IMR-90 (cell line): ENCODE results near the gene HEPACAM. TPM values are rescaled to one million over a fixed set of nuclear protein-coding genes. Genes with fewer than 3 reads are reported as not detected.

ENCODE experiments used
- ATAC-seq: fragments of 200-7000 bp; cut with Tn5 transposase; 2 replicates; pipeline ENCODE4 v1.9.1; 2020; ENCODE audit warnings: low read depth, mild to moderate bottlenecking, moderate library complexity
- BruUV-seq: library from RNA; stranded (reverse); fragments of 400-500 nt; replicated peaks from 2 replicates; lab custom pipeline; 2021; lab: Mats Ljungman, UMichigan
- CTCF ChIA-PET: fragments of 300-600 bp; formaldehyde crosslinking; extraction: SDS; loops from one replicate; lab custom pipeline; 2021; ENCODE audit warnings: antibody characterized with exemption; lab: Yijun Ruan, JAX
- POLR2A ChIA-PET: fragments of 300-600 bp; sonication (Branson Sonifier 250); formaldehyde crosslinking; loops from one replicate; lab custom pipeline; 2022; ENCODE audit warnings: antibody characterized with exemption; ENCODE audit not compliant: unreplicated experiment; lab: Charles Lee
- DNase-seq: peaks from one replicate; pipeline ENCODE4 v3.0.0; 2013
- H2AFZ ChIP-seq: replicated peaks from 2 replicates; pipeline ENCODE3; 2013; ENCODE audit warnings: low read length, mild to moderate bottlenecking; ENCODE audit not compliant: poor library complexity
- H2AK5ac ChIP-seq: 2 replicates; pipeline ENCODE4 v1.6.1; 2013; ENCODE audit warnings: low read depth, low read length, inconsistent platforms
- H2AK9ac ChIP-seq: replicated peaks from 2 replicates; pipeline ENCODE3; 2013; ENCODE audit warnings: mild to moderate bottlenecking, low read depth, low read length, moderate library complexity; ENCODE audit not compliant: poor library complexity
- H2BK120ac ChIP-seq: 2 replicates; pipeline ENCODE4 v1.6.1; 2013; ENCODE audit warnings: low read depth, low read length, inconsistent platforms
- H2BK15ac ChIP-seq: 3 replicates; pipeline ENCODE4 v1.6.1; 2013; ENCODE audit warnings: low read depth, low read length, inconsistent platforms
- H2BK20ac ChIP-seq: 2 replicates; pipeline ENCODE4 v1.6.1; 2013; ENCODE audit warnings: low read depth, mild to moderate bottlenecking, inconsistent platforms, low read length, moderate library complexity
- H2BK5ac ChIP-seq: 2 replicates; pipeline ENCODE4 v1.6.1; 2013; ENCODE audit warnings: mild to moderate bottlenecking, low read depth, low read length, inconsistent platforms; ENCODE audit not compliant: poor library complexity, severe bottlenecking
- H3K14ac ChIP-seq: replicated peaks from 2 replicates; pipeline ENCODE4 v1.6.1; 2013; ENCODE audit warnings: low read depth, low read length, inconsistent platforms
- H3K18ac ChIP-seq: 2 replicates; pipeline ENCODE4 v1.6.1; 2013; ENCODE audit warnings: low read depth, low read length, control low read depth
- H3K23ac ChIP-seq: 2 replicates; pipeline ENCODE4 v1.6.1; 2013; ENCODE audit warnings: low read depth, low read length, inconsistent platforms
- H3K27ac ChIP-seq: 2 replicates; pipeline ENCODE4 v1.5.1; 2013; ENCODE audit warnings: mild to moderate bottlenecking, control low read depth, low read length; ENCODE audit not compliant: insufficient read depth
- H3K27me3 ChIP-seq: 2 replicates; pipeline ENCODE4 v1.6.1; 2013; ENCODE audit warnings: low read length; ENCODE audit not compliant: control insufficient read depth, insufficient read depth
- H3K36me3 ChIP-seq: 2 replicates; pipeline ENCODE4 v1.6.1; 2013; ENCODE audit warnings: low read length, mixed read lengths; ENCODE audit not compliant: control insufficient read depth, insufficient read depth
- H3K4ac ChIP-seq: 2 replicates; pipeline ENCODE4 v1.6.1; 2013; ENCODE audit warnings: low read depth, low read length, inconsistent platforms
- H3K4me1 ChIP-seq: 2 replicates; pipeline ENCODE4 v1.6.1; 2013; ENCODE audit warnings: low read length, mixed read lengths; ENCODE audit not compliant: control insufficient read depth, insufficient read depth
- H3K4me2 ChIP-seq: 2 replicates; pipeline ENCODE4 v1.6.1; 2013; ENCODE audit warnings: low read depth, mild to moderate bottlenecking, control low read depth, low read length, moderate library complexity
- H3K4me3 ChIP-seq: 2 replicates; pipeline ENCODE4 v1.5.1; 2013; ENCODE audit warnings: low read depth, mild to moderate bottlenecking, control low read depth, low read length, moderate library complexity; ENCODE audit not compliant: insufficient read depth
- H3K56ac ChIP-seq: 2 replicates; pipeline ENCODE4 v1.6.1; 2013; ENCODE audit warnings: low read length, inconsistent platforms; ENCODE audit not compliant: insufficient read depth; ENCODE audit errors: extremely low read depth
- H3K79me1 ChIP-seq, 2 experiments: 2 replicates each; pipeline ENCODE4 v1.6.1; 2013; ENCODE audit warnings: low read length in 2 of 2, inconsistent platforms in 1 of 2, low read depth in 1 of 2
- H3K9ac ChIP-seq: 2 replicates; pipeline ENCODE4 v1.6.1; 2013; ENCODE audit warnings: low read depth, low read length, control low read depth
- H3K9me1 ChIP-seq: 2 replicates; pipeline ENCODE4 v1.6.1; 2013; ENCODE audit warnings: low read length, inconsistent platforms; ENCODE audit not compliant: insufficient read depth
- H3K9me3 ChIP-seq: 2 replicates; pipeline ENCODE4 v1.6.1; 2013; ENCODE audit warnings: low read length; ENCODE audit not compliant: control insufficient read depth, insufficient read depth
- H4K20me1 ChIP-seq: 2 replicates; pipeline ENCODE4 v1.6.1; 2013; ENCODE audit warnings: low read length, inconsistent platforms; ENCODE audit not compliant: insufficient read depth
- H4K5ac ChIP-seq: 2 replicates; pipeline ENCODE4 v1.6.1; 2013; ENCODE audit warnings: mild to moderate bottlenecking, low read depth, low read length, control low read depth
- H4K8ac ChIP-seq, 2 experiments: 2 replicates each; pipeline ENCODE4 v1.6.1; 2013; ENCODE audit warnings: low read depth in 2 of 2, low read length in 2 of 2, control low read depth in 1 of 2, inconsistent platforms in 1 of 2
- H4K91ac ChIP-seq: 2 replicates; pipeline ENCODE4 v1.6.1; 2013; ENCODE audit warnings: low read depth, low read length, inconsistent platforms; ENCODE audit not compliant: insufficient read depth
- BHLHE40 ChIP-seq: fragments of 150-350 bp; IDR thresholded peaks from 2 replicates; pipeline ENCODE4 v1.6.1; 2016; ENCODE audit warnings: mild to moderate bottlenecking, low read depth, low read length
- CEBPB ChIP-seq: IDR thresholded peaks from 2 replicates; pipeline ENCODE4 v1.6.1; 2012; ENCODE audit warnings: low read depth, low read length, improper control_type of control experiment
- CHD1 ChIP-seq: IDR thresholded peaks from 2 replicates; pipeline ENCODE4 v1.6.1; 2012; ENCODE audit warnings: low read depth, low read length, improper control_type of control experiment
- CTCF ChIP-seq: conservative IDR thresholded peaks from 2 replicates; pipeline ENCODE4 v1.5.1; 2012; ENCODE audit warnings: mild to moderate bottlenecking, low read depth, low read length, improper control_type of control experiment
- FOS ChIP-seq: fragments of 150-350 bp; IDR thresholded peaks from 2 replicates; pipeline ENCODE4 v1.6.1; 2016; ENCODE audit warnings: low read depth, low read length
- MAFK ChIP-seq: IDR thresholded peaks from 2 replicates; pipeline ENCODE4 v1.6.1; 2012; ENCODE audit warnings: low read depth, low read length, improper control_type of control experiment
- MAZ ChIP-seq: IDR thresholded peaks from 2 replicates; pipeline ENCODE4 v1.6.1; 2012; ENCODE audit warnings: low read depth, mild to moderate bottlenecking, low read length, improper control_type of control experiment, moderate library complexity, borderline replicate concordance
- MXI1 ChIP-seq: IDR thresholded peaks from 2 replicates; pipeline ENCODE4 v1.6.1; 2012; ENCODE audit warnings: low read depth, mild to moderate bottlenecking, low read length, moderate library complexity, borderline replicate concordance
- NFE2L2 ChIP-seq: fragments of 150-350 bp; IDR thresholded peaks from 2 replicates; pipeline ENCODE4 v1.6.1; 2016; ENCODE audit warnings: low read depth, mild to moderate bottlenecking, low read length
- POLR2A ChIP-seq: IDR thresholded peaks from 2 replicates; pipeline ENCODE4 v1.6.1; 2012; ENCODE audit warnings: mild to moderate bottlenecking, low read depth, low read length
- RAD21 ChIP-seq: IDR thresholded peaks from 2 replicates; pipeline ENCODE4 v1.6.1; 2012; ENCODE audit warnings: low read length, improper control_type of control experiment
- RCOR1 ChIP-seq: IDR thresholded peaks from 2 replicates; pipeline ENCODE4 v1.6.1; 2012; ENCODE audit warnings: mild to moderate bottlenecking, low read length, improper control_type of control experiment; ENCODE audit not compliant: insufficient replicate concordance
- RFX5 ChIP-seq: IDR thresholded peaks from 2 replicates; pipeline ENCODE4 v1.8.0; 2012; ENCODE audit warnings: low read depth, mild to moderate bottlenecking, low read length, moderate library complexity
- SMC3 ChIP-seq: fragments of 150-350 bp; IDR thresholded peaks from 2 replicates; pipeline ENCODE4 v1.6.1; 2016; ENCODE audit warnings: low read depth, mild to moderate bottlenecking, antibody characterized with exemption, low read length, moderate library complexity
- WGBS, 2 experiments: methylation state at CpG; one replicate each; pipeline versions ENCODE4 v1.1.5 to v1.1.7; 2013; ENCODE audit warnings: missing lambda C conversion rate in 2 of 2; ENCODE audit not compliant: insufficient read length in 1 of 2; ENCODE audit errors: extremely low coverage in 2 of 2; 5-methylcytosine and 5-hydroxymethylcytosine counted together
- dilution Hi-C: fragments of 300-500 bp; cut with HindIII; formaldehyde crosslinking; loops from one replicate; pipeline ENCODE4 v1.14.3; 2018; ENCODE audit warnings: low sequenced_read_pairs; ENCODE audit not compliant: unreplicated experiment
- in situ Hi-C: fragments of 300-500 bp; cut with MboI; formaldehyde crosslinking; loops from 3 replicates; pipeline ENCODE4 v1.14.3; 2019; ENCODE audit warnings: low sequenced_read_pairs, inconsistent platforms, mixed read lengths
- intact Hi-C: fragments of 100-400 bp; cut with micrococcal nuclease; formaldehyde crosslinking; loops from 2 replicates; pipeline ENCODE4 v1.10.0; 2022
- polyA plus RNA-seq, 3 experiments: library from polyadenylated mRNA; depleted of rRNA; stranded (reverse); fragments of >200 nt; gene quantifications; 2 replicates each; pipeline ENCODE4 v1.2.3, GENCODE V29; 2012; ENCODE audit warnings: low replicate concordance in 1 of 3
- total RNA-seq: library from RNA; depleted of rRNA; stranded (reverse); fragments of >200 nt; gene quantifications from 2 replicates; pipeline ENCODE4 v1.2.3, GENCODE V29; 2012
- TF ChIP-seq, protein P1 (sequence below): fragments of 150-350 bp; IDR thresholded peaks from 2 replicates; pipeline ENCODE4 v1.6.1; 2016; ENCODE audit warnings: low read depth, mild to moderate bottlenecking, low read length, moderate library complexity, borderline replicate concordance
- TF ChIP-seq, protein P2 (sequence below): fragments of 150-350 bp; IDR thresholded peaks from 2 replicates; pipeline ENCODE4 v1.6.1; 2017; ENCODE audit warnings: mild to moderate bottlenecking, antibody characterized with exemption, low read length, low read depth

HEPACAM gene
- total and polyA plus RNA-seq, 2 of the 4 experiments (the other 2 are of a cell fraction): 0.09 to 0.18 TPM

DNA sequence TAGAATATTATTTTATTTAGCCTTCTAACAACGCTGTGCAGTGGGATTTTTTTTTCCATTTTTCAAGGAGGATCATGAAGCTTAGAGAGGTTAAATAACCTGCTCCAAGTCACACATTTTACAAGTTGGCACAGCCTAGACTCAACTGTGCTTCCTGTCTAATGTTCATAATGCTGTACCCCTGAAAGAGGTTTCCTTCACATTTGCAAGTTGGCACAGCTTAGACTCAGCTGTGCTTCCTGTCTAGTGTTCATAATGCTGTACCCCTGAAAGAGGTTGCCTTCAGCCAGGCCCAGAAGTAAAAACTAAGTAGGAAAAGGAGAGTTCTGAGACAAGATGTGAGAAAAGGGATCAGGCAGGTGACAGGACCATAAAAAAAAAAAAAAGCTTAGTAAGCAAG lies 7.9 kb upstream of the HEPACAM start:
- Histone ChIP-seq H4K8ac (no peak overlapping the region), H2BK20ac (no peak overlapping the region), H3K4ac (no peak overlapping the region), H3K9me1 (no peaks in the 10 kb centered on the region), H3K9me3 (no peaks in the 10 kb centered on the region), H3K18ac (no peak overlapping the region), H2BK15ac (no peak overlapping the region), H2AK5ac (no peak overlapping the region), H3K23ac (no peak overlapping the region), H4K5ac (no peak overlapping the region), H3K27ac (no peak overlapping the region), H3K56ac (no peak overlapping the region), H2BK5ac (no peak overlapping the region), H3K4me3 (no peak overlapping the region), H3K14ac (no peak overlapping the region), H2AK9ac (no peak overlapping the region), H3K4me2 (no peak overlapping the region), H3K27me3 (no peaks in the 10 kb centered on the region), H3K9ac (no peak overlapping the region), H3K4me1 (0 out of 2 replicates have a peak, but pooled peaks cover 2% of the 10 kb centered on the region), H4K91ac (no peak overlapping the region), H3K36me3 (no peaks in the 10 kb centered on the region), H2BK120ac (no peak overlapping the region), H3K79me1 (no peaks in the 10 kb centered on the region), H4K20me1 (no peaks in the 10 kb centered on the region), H2AFZ (no peak overlapping the region)
- TF ChIP-seq RAD21 (no peak), FOS (no peak), POLR2A (no peak), CEBPB (no peak), RFX5 (no peak), MAFK (no peak), SMC3 (no peak), MAZ (no peak), CTCF (no peak), MXI1 (no peak), BHLHE40 (no peak), CHD1 (no peak), NFE2L2 (no peak), RCOR1 (no peak)
- TF ChIP-seq, protein P1, sequence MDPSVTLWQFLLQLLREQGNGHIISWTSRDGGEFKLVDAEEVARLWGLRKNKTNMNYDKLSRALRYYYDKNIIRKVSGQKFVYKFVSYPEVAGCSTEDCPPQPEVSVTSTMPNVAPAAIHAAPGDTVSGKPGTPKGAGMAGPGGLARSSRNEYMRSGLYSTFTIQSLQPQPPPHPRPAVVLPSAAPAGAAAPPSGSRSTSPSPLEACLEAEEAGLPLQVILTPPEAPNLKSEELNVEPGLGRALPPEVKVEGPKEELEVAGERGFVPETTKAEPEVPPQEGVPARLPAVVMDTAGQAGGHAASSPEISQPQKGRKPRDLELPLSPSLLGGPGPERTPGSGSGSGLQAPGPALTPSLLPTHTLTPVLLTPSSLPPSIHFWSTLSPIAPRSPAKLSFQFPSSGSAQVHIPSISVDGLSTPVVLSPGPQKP: no peak
- TF ChIP-seq, protein P2, sequence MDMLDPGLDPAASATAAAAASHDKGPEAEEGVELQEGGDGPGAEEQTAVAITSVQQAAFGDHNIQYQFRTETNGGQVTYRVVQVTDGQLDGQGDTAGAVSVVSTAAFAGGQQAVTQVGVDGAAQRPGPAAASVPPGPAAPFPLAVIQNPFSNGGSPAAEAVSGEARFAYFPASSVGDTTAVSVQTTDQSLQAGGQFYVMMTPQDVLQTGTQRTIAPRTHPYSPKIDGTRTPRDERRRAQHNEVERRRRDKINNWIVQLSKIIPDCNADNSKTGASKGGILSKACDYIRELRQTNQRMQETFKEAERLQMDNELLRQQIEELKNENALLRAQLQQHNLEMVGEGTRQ: no peak
- no TSS peak for BruUV-seq
- intact Hi-C loops: no loop called here
- no CpG with 5 or more reads among the region's 1 CpG for WGBS, 2 experiments
- POLR2A ChIA-PET: interaction anchor here (0.8 kb wide), 1 partner anchor 9 kb away, joined by 3 read pairs; no protein-coding TSS in a partner anchor
- CTCF ChIA-PET: interaction anchor here (1.5 to 1.6 kb wide), 2 partner anchors 9 to 67 kb away, joined by 5 to 6 read pairs; no protein-coding TSS in a partner anchor
- dilution Hi-C loops: no loop called here
- ATAC-seq (no peak), DNase-seq (no peak)
- in situ Hi-C loops: no loop called here
